ENCODE data around the gene KDM7A. TPM values are rescaled to one million over a fixed set of nuclear protein-coding genes. Genes with fewer than 3 reads are reported as not detected.

The KDM7A gene
- total RNA-seq, 1 experiment from 2014 or later: 6.6 TPM

- no peak for DNase-seq
- Histone ChIP-seq H3K9me3 (ENCODE audit: control insufficient read depth, low read depth, low read length) (no peaks in the 10 kb centered on the region), H4K5ac (ENCODE audit: insufficient read length, low read depth, low read length) (no peak overlapping the region), H2AFZ (ENCODE audit: low read length) (no peak overlapping the region), H4K91ac (ENCODE audit: insufficient read length, low read depth, low read length) (no peak overlapping the region), H3K79me2 (ENCODE audit: insufficient read depth, low read length) (no peaks in the 10 kb centered on the region), H3K4ac (ENCODE audit: low read depth, low read length) (no peak overlapping the region), H2AK5ac (ENCODE audit: insufficient read length, low read length) (no peak overlapping the region), H3K18ac (ENCODE audit: insufficient read length, low read depth, low read length) (no peak overlapping the region), H3K27me3 (ENCODE audit: insufficient read depth, low read length) (no peaks in the 10 kb centered on the region), H4K20me1 (ENCODE audit: control insufficient read depth, insufficient read depth, insufficient read length) (no peaks in the 10 kb centered on the region), H2BK20ac (ENCODE audit: low read depth, low read length, poor library complexity, severe bottlenecking) (no peak overlapping the region), H3K79me1 (ENCODE audit: insufficient read depth, low read depth, low read length, poor library complexity, severe bottlenecking) (no peaks in the 10 kb centered on the region), H3K9ac (ENCODE audit: extremely low read depth, insufficient read length, low read length) (no peak overlapping the region), H2BK15ac (ENCODE audit: low read depth, low read length) (no peak overlapping the region), H3K27ac (ENCODE audit: insufficient read length, low read depth, low read length) (no peak overlapping the region), H3K4me1 (ENCODE audit: insufficient read depth, low read length) (no peaks in the 10 kb centered on the region), H3K14ac (ENCODE audit: insufficient read depth, low read length) (no peak overlapping the region), H3K4me2 (ENCODE audit: insufficient read depth, insufficient read length, low read length) (no peak overlapping the region), H2BK120ac (ENCODE audit: low read depth, low read length, poor library complexity, severe bottlenecking) (no peak overlapping the region), H2BK12ac (ENCODE audit: insufficient read length, low read depth, low read length) (no peak overlapping the region), H3K56ac (ENCODE audit: insufficient read length, low read depth, low read length) (no peak overlapping the region), H3K23ac (ENCODE audit: insufficient read length, low read depth, low read length) (no peak overlapping the region), H3T11ph (ENCODE audit: low read length) (no peak overlapping the region), H2BK5ac (ENCODE audit: insufficient read length, low read length) (no peak overlapping the region), H3K23me2 (ENCODE audit: insufficient read length, low read depth, low read length, poor library complexity, severe bottlenecking) (no peaks in the 10 kb centered on the region), H4K8ac (replicated peaks; ENCODE audit: insufficient read length, low read depth, low read length) (no peak overlapping the region)
- H3K4me3 Mint-ChIP-seq: no peak overlapping the region
- H3K27me3 Mint-ChIP-seq (ENCODE audit: low read depth): no peaks in the 10 kb centered on the region
- WGBS (ENCODE audit: extremely low coverage, insufficient read length, low lambda C conversion rate): no CpG with 5 or more reads among the region's 4 CpGs
- H3K4me1 Mint-ChIP-seq: no peaks in the 10 kb centered on the region
- H3K9me3 Mint-ChIP-seq: no peaks in the 10 kb centered on the region
- no peak overlapping the region for H3K27ac Mint-ChIP-seq
- no peak for TF ChIP-seq CTCF (conservative IDR thresholded peaks at IDR 0.05)
- peaks cover 33 to 74% (median 72%) of the 10 kb centered on the region in 3 experiments for H3K36me3 Mint-ChIP-seq (ENCODE audit: insufficient read depth in 1 of 3, low read depth in 3 of 3)
These were observed 80.3 kb downstream of the KDM7A start for GRCh38 chr7:140096459-140096858.

Data from H9 (cell line).